HCT116 (cell line): ENCODE data around the gene NEMP1.

Experiments
- ELF1 ChIP-seq: IDR thresholded peaks from 2 replicates; pipeline ENCODE4 v1.6.1; 2012; ENCODE audit warnings: low read depth, borderline replicate concordance
- EZH2 ChIP-seq: fragments of 200-600 bp; sonication (generic); IDR thresholded peaks from 2 replicates; pipeline ENCODE4 v1.6.1; 2017; ENCODE audit warnings: antibody characterized with exemption, mixed run types
- EZH2phosphoT487 ChIP-seq: fragments of 200-600 bp; IDR thresholded peaks from 2 replicates; pipeline ENCODE4 v1.6.1; 2018; ENCODE audit warnings: antibody characterized with exemption, borderline replicate concordance
- JUND ChIP-seq: IDR thresholded peaks from 2 replicates; pipeline ENCODE4 v1.6.1; 2012
- POLR2A ChIP-seq: IDR thresholded peaks from 2 replicates; pipeline ENCODE4 v1.7.0; 2011; ENCODE audit warnings: borderline replicate concordance; ENCODE audit not compliant: insufficient read depth, insufficient read length; ENCODE audit errors: extremely low read depth
- POLR2AphosphoS5 ChIP-seq: IDR thresholded peaks from 2 replicates; pipeline ENCODE4 v1.6.1; 2011; ENCODE audit warnings: mild to moderate bottlenecking, low read depth, low read length, moderate library complexity
- RAD21 ChIP-seq: IDR thresholded peaks from 2 replicates; pipeline ENCODE4 v1.6.1; 2012; ENCODE audit warnings: low read depth, mild to moderate bottlenecking
- SIN3A ChIP-seq: IDR thresholded peaks from 2 replicates; pipeline ENCODE4 v1.6.1; 2012; ENCODE audit warnings: low read depth
- SP1 ChIP-seq: IDR thresholded peaks from 2 replicates; pipeline ENCODE4 v1.6.1; 2012; ENCODE audit warnings: low read depth
- YY1 ChIP-seq: IDR thresholded peaks from 2 replicates; pipeline ENCODE4 v1.6.1; 2011; ENCODE audit warnings: low read length, low read depth, moderate library complexity, mild to moderate bottlenecking; ENCODE audit not compliant: insufficient replicate concordance; ENCODE audit errors: extremely low read depth
- ZNF274 ChIP-seq: fragments of 200-500 bp; sonication (Bioruptor generic); IDR thresholded peaks from 2 replicates; pipeline ENCODE4 v1.6.1; 2014; ENCODE audit warnings: mild to moderate bottlenecking, low read depth, low read length, inconsistent platforms
- TF ChIP-seq, protein P1 (sequence below), 3 experiments: fragments of 200-600 bp in 1 of 3; sonication (generic) in 1 of 3; IDR thresholded peaks in 2 of 3; conservative IDR thresholded peaks in 1 of 3; 2 replicates each; pipeline ENCODE4 v1.5.1; 2012 to 2017; ENCODE audit warnings: low read depth in 2 of 3, low read length in 2 of 3, antibody characterized with exemption in 1 of 3, borderline replicate concordance in 1 of 3, control low read depth in 1 of 3, mild to moderate bottlenecking in 1 of 3, mixed read lengths in 1 of 3, mixed run types in 1 of 3, moderate library complexity in 1 of 3; ENCODE audit not compliant: insufficient read depth in 1 of 3
- TF ChIP-seq, protein P2 (sequence below): IDR thresholded peaks from 2 replicates; pipeline ENCODE4 v1.6.1; 2012; ENCODE audit warnings: low read depth

- no peak for TF ChIP-seq ZNF274
- TF ChIP-seq, protein P1, sequence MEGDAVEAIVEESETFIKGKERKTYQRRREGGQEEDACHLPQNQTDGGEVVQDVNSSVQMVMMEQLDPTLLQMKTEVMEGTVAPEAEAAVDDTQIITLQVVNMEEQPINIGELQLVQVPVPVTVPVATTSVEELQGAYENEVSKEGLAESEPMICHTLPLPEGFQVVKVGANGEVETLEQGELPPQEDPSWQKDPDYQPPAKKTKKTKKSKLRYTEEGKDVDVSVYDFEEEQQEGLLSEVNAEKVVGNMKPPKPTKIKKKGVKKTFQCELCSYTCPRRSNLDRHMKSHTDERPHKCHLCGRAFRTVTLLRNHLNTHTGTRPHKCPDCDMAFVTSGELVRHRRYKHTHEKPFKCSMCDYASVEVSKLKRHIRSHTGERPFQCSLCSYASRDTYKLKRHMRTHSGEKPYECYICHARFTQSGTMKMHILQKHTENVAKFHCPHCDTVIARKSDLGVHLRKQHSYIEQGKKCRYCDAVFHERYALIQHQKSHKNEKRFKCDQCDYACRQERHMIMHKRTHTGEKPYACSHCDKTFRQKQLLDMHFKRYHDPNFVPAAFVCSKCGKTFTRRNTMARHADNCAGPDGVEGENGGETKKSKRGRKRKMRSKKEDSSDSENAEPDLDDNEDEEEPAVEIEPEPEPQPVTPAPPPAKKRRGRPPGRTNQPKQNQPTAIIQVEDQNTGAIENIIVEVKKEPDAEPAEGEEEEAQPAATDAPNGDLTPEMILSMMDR (IDR thresholded peaks at IDR 0.05 in 2 of 3, conservative IDR thresholded peaks at IDR 0.05 in 1 of 3; ENCODE audit: borderline replicate concordance in 1 of 3, insufficient read depth in 1 of 3, low read depth in 2 of 3, low read length in 2 of 3), result peak; percentile 85 to 87 (median 86)
- TF ChIP-seq EZH2, result no peak
- TF ChIP-seq, protein P2, sequence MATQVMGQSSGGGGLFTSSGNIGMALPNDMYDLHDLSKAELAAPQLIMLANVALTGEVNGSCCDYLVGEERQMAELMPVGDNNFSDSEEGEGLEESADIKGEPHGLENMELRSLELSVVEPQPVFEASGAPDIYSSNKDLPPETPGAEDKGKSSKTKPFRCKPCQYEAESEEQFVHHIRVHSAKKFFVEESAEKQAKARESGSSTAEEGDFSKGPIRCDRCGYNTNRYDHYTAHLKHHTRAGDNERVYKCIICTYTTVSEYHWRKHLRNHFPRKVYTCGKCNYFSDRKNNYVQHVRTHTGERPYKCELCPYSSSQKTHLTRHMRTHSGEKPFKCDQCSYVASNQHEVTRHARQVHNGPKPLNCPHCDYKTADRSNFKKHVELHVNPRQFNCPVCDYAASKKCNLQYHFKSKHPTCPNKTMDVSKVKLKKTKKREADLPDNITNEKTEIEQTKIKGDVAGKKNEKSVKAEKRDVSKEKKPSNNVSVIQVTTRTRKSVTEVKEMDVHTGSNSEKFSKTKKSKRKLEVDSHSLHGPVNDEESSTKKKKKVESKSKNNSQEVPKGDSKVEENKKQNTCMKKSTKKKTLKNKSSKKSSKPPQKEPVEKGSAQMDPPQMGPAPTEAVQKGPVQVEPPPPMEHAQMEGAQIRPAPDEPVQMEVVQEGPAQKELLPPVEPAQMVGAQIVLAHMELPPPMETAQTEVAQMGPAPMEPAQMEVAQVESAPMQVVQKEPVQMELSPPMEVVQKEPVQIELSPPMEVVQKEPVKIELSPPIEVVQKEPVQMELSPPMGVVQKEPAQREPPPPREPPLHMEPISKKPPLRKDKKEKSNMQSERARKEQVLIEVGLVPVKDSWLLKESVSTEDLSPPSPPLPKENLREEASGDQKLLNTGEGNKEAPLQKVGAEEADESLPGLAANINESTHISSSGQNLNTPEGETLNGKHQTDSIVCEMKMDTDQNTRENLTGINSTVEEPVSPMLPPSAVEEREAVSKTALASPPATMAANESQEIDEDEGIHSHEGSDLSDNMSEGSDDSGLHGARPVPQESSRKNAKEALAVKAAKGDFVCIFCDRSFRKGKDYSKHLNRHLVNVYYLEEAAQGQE, result no peak
- no peak for TF ChIP-seq ELF1
- no peak for TF ChIP-seq POLR2A
- TF ChIP-seq JUND, result no peak
- TF ChIP-seq POLR2AphosphoS5, result no peak
- TF ChIP-seq EZH2phosphoT487, result no peak
- no peak for TF ChIP-seq SP1
- no peak for TF ChIP-seq SIN3A
- no peak for TF ChIP-seq YY1
- TF ChIP-seq RAD21, result peak; percentile 96
Observed at GRCh38 chr12:57069523-57069922, 9.1 kb downstream of the NEMP1 start.
